Breast epithelium (tissue), 3 donors: ENCODE measurements around the gene TKT.

Experiments
- CTCF ChIP-seq, 3 donors: fragments of 450-650 bp; IDR thresholded peaks; one replicate each; pipeline ENCODE4 v1.5.1; 2016 to 2017; ENCODE audit warnings: antibody characterized with exemption in 3 of 3, mild to moderate bottlenecking in 3 of 3, moderate library complexity in 3 of 3
- POLR2A ChIP-seq: fragments of 450-650 bp; IDR thresholded peaks from one replicate; pipeline ENCODE4 v1.6.1; 2016; ENCODE audit warnings: antibody characterized with exemption, mild to moderate bottlenecking, moderate library complexity
- POLR2AphosphoS5 ChIP-seq, 3 donors: sonication (generic); formaldehyde crosslinking; IDR thresholded peaks; one replicate each; pipeline ENCODE4 v1.6.1; 2017; ENCODE audit warnings: antibody characterized with exemption in 3 of 3

- TF ChIP-seq CTCF (IDR thresholded peaks at IDR 0.05), result no peak
- no peak for TF ChIP-seq POLR2A
- no peak for TF ChIP-seq POLR2AphosphoS5 (IDR thresholded peaks at IDR 0.05)
Measured at GRCh38 chr3:53235545-53235944, 20.3 kb downstream of the TKT start.
